ENCODE measurements around the gene TRIM46. TPM values are rescaled to one million over a fixed set of nuclear protein-coding genes. Genes with fewer than 3 reads are reported as not detected.

The TRIM46 gene
- total and polyA plus RNA-seq, 2 experiments from 2014 or later, result 2.9 to 5.4 TPM

DNA sequence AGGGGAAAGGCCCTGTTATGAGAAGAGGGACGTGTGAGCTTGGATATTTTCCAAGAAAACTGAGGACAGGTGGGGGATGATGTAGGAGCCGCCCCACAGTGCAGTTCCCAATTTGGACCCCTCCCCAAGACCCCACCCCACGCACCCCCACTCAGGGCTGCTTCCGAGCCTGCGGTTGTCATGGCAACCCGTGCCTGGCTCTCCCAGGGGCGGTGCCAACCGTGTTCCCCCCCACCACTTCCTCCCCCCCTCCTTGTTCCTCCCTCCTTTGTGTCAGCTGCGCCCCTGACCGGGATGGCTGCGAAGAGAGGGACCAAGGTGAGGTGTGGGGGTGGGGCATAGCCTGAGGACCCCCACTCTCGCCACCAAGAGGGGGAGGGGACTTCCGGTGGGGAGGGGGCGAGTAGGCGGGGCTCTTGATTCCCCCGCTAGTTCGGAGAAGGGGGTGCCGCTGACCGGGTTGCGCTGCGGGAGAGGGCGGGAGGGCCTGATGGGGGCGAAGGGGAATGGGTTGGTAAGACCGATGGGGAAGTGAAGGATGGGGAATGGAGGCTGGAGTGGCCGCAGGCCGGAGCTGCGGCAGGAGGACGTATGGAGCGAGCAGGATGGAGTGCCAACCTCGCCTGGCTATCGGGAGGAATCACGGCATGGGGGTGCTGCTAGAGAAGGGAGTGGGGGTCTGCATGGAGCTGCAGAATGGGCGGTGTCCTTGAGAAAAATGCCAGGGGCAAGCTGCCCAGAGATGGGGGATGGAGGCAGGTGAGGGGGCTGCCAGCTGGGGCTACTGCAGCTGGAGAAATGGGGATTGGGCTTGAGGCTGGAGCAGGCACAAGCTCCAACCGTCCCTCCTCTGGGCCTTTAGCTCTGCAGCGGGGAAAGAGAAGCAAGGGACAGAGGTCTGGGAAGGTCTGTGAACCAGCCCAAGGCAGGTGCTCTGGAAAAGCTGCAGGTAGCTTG is 953 bp downstream of the TRIM46 start:
- H3K27ac ChIP-seq, result no peak overlapping the region
- peak in 1 of 2 donors; percentile 38 for DNase-seq (ENCODE audit: low read depth in 1 of 2, low spot score in 1 of 2)

DNA sequence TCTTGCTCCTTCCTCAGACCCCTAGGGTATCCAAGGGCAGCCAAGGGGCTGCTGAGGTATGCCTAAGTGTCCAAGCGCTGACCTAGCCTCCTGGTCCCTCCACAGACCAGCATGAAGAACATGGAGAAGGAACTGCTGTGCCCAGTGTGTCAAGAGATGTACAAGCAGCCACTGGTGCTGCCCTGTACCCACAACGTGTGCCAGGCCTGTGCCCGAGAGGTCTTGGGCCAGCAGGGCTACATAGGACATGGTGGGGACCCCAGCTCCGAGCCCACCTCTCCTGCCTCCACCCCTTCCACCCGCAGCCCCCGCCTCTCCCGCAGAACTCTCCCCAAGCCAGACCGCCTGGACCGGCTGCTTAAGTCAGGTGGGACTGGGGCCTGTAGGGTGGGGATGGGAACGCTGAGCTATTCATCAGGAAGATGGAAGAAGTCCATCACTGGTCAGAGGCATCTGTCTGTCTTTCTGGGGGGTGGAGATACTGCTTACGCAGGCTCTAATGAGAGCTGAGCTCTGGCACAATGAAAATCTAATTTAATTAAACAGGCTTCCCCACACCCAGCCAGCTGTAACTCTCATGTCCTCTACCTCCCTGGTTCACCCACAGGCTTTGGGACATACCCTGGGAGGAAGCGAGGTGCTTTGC is 1.8 kb downstream of the TRIM46 start:
- TF ChIP-seq, protein P1, sequence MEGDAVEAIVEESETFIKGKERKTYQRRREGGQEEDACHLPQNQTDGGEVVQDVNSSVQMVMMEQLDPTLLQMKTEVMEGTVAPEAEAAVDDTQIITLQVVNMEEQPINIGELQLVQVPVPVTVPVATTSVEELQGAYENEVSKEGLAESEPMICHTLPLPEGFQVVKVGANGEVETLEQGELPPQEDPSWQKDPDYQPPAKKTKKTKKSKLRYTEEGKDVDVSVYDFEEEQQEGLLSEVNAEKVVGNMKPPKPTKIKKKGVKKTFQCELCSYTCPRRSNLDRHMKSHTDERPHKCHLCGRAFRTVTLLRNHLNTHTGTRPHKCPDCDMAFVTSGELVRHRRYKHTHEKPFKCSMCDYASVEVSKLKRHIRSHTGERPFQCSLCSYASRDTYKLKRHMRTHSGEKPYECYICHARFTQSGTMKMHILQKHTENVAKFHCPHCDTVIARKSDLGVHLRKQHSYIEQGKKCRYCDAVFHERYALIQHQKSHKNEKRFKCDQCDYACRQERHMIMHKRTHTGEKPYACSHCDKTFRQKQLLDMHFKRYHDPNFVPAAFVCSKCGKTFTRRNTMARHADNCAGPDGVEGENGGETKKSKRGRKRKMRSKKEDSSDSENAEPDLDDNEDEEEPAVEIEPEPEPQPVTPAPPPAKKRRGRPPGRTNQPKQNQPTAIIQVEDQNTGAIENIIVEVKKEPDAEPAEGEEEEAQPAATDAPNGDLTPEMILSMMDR (IDR thresholded peaks at IDR 0.05; ENCODE audit: low read depth, low read length), result no peak
- DNase-seq (ENCODE audit: low read depth in 1 of 2, low spot score in 1 of 2), result no peak
- H3K36me3 ChIP-seq, result peaks cover under 1% of the 10 kb centered on the region
- H3K4me3 ChIP-seq, result no peak overlapping the region
- no peaks in the 10 kb centered on the region for H3K9me3 ChIP-seq (ENCODE audit: low read depth)
- H3K27ac ChIP-seq, result no peak overlapping the region
- peaks cover 5% of the 10 kb centered on the region for H3K4me1 ChIP-seq (ENCODE audit: low read depth)
- H3K27me3 ChIP-seq, result peaks cover 6% of the 10 kb centered on the region

More for the DNA sequence above, 953 bp downstream of the TRIM46 start:
- Histone ChIP-seq H3K27me3 (peaks cover 6% of the 10 kb centered on the region), H3K36me3 (peaks cover 3% of the 10 kb centered on the region), H3K9me3 (ENCODE audit: low read depth) (no peaks in the 10 kb centered on the region), H3K4me3 (peak overlapping the region; percentile 74), H3K4me1 (ENCODE audit: low read depth) (peaks cover 5% of the 10 kb centered on the region)
- TF ChIP-seq, protein P1 (IDR thresholded peaks at IDR 0.05; ENCODE audit: low read depth, low read length), result no peak

DNA sequence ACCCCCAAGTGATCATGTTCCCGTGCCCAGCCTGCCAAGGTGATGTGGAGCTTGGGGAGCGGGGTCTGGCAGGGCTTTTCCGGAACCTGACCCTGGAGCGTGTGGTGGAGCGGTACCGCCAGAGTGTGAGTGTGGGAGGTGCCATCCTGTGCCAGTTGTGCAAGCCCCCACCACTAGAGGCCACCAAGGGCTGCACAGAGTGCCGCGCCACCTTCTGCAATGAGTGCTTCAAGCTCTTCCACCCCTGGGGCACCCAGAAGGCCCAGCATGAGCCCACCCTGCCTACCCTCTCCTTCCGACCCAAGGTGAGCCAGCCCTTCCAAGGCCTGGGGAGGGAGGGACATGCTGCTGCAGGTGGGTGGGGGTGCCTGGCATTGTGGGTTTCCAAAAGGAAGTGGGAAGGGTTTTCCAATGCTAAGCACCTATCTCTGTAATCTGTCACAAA is 2.3 kb downstream of the TRIM46 start:
- no peak overlapping the region for H3K27ac ChIP-seq
- H3K4me1 ChIP-seq (ENCODE audit: low read depth), result peaks cover 5% of the 10 kb centered on the region
- no peak overlapping the region for H3K4me3 ChIP-seq
- TF ChIP-seq, protein P1 (IDR thresholded peaks at IDR 0.05; ENCODE audit: low read depth, low read length), result no peak
- DNase-seq (ENCODE audit: low read depth in 1 of 2, low spot score in 1 of 2), result no peak
- H3K27me3 ChIP-seq, result peaks cover 6% of the 10 kb centered on the region
- H3K9me3 ChIP-seq (ENCODE audit: low read depth), result no peaks in the 10 kb centered on the region
- H3K36me3 ChIP-seq, result no peaks in the 10 kb centered on the region

DNA sequence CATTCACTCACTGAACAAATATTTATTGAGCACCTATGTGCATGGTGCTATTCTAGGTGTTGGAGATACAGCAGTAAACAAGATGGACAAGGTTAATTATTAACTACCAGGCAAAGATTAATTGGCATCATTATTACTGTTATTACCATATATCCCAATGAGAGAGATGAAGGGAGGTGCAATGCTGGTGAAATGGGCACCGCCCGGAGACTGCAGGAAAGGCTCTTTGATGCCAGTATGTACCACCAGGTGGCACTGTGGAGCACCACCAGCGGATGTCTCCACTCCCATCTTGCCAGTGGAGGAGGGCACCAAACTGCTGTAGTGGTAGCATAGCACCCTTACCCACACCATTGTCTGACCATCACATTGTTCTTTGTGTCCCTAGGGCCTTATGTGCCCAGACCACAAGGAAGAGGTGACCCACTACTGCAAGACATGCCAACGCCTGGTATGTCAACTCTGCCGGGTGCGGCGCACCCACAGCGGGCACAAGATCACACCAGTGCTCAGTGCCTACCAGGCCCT is 3.0 kb downstream of the TRIM46 start:
- no peak overlapping the region for H3K27ac ChIP-seq
- DNase-seq (ENCODE audit: low read depth in 1 of 2, low spot score in 1 of 2), result peak; percentile 74 to 77
- H3K4me1 ChIP-seq (ENCODE audit: low read depth), result peaks cover 5% of the 10 kb centered on the region
- TF ChIP-seq, protein P1 (IDR thresholded peaks at IDR 0.05; ENCODE audit: low read depth, low read length), result peak; percentile 92
- H3K27me3 ChIP-seq, result peaks cover 6% of the 10 kb centered on the region
- H3K36me3 ChIP-seq, result no peaks in the 10 kb centered on the region
- no peak overlapping the region for H3K4me3 ChIP-seq
- H3K9me3 ChIP-seq (ENCODE audit: low read depth), result no peaks in the 10 kb centered on the region

DNA sequence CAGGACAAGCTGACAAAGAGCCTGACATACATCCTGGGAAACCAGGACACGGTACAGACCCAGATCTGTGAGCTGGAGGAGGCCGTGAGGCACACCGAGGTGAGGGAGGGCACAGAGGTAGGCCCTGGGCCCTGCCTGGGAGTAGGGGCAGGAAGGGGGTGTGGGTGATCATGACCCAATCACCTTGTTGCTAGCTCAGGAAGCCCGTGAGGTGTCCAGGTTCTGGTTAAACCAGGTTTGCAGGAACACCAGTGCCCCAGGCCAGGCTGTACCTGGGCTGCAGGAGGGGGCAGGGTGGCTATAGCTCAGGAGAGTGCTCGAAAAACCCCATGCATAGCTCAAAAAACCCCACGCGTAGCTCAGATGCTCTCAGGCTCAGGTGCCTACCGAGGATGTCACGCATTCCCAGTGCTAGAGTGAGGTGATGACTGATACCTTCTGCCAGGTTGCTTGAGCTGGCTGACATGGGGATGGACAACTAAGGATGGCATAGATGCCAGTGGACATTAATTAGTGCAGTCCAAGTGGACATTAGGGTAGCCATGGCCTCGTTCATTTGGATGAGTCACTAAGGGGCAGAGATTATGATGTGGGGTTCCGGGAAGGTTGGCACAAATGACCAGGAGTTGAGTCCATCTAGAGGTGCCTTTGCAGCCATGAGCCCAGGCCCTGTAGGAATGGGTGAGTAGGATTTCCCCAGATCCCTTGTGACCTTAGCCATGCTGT is 3.7 kb downstream of the TRIM46 start:
- Histone ChIP-seq H3K36me3 (no peaks in the 10 kb centered on the region), H3K4me3 (no peak overlapping the region), H3K9me3 (ENCODE audit: low read depth) (no peaks in the 10 kb centered on the region), H3K27me3 (peaks cover 6% of the 10 kb centered on the region), H3K4me1 (ENCODE audit: low read depth) (peaks cover under 1% of the 10 kb centered on the region), H3K27ac (no peak overlapping the region)
- DNase-seq (ENCODE audit: low read depth in 1 of 2, low spot score in 1 of 2), result no peak
- TF ChIP-seq, protein P1 (IDR thresholded peaks at IDR 0.05; ENCODE audit: low read depth, low read length), result no peak

Data from cardiac muscle cell (in vitro differentiated cells and primary cell).